DMS153 treated with DMSO at 0.1 percent for 48 hours (cell line): ENCODE data around the gene EDRF1.

Source experiments
- DNase-seq: peaks from one replicate; lab custom pipeline; 2025; ENCODE audit not compliant: unreplicated experiment; lab: John Stamatoyannopoulos, UW

Gene EDRF1

GRCh38 chr10:125761961-125762360 lies 42.5 kb downstream of the EDRF1 start:
- DNase-seq, result no peak

- no peak for DNase-seq
Measured at GRCh38 chr10:125762692-125763648, 43.5 kb downstream of the EDRF1 start.

- no peak for DNase-seq
Measured at GRCh38 chr10:125765835-125766234, 46.3 kb downstream of the EDRF1 start.

- no peak for DNase-seq
Measured at GRCh38 chr10:125766511-125766910, 47.0 kb downstream of the EDRF1 start.

- no peak for DNase-seq
Measured at GRCh38 chr10:125768219-125768855, 48.8 kb downstream of the EDRF1 start.

GRCh38 chr10:125769175-125769574 lies 49.7 kb downstream of the EDRF1 start:
- DNase-seq, result no peak

- DNase-seq, result no peak
Measured at GRCh38 chr10:125770844-125771243, 51.3 kb downstream of the EDRF1 start.

- DNase-seq, result no peak
Measured at GRCh38 chr10:125772112-125772863, 52.8 kb downstream of the EDRF1 start.

GRCh38 chr10:125772864-125773180 lies 53.3 kb downstream of the EDRF1 start:
- DNase-seq, result no peak

GRCh38 chr10:125773687-125774543 lies 54.4 kb downstream of the EDRF1 start:
- no peak for DNase-seq

- DNase-seq, result no peak
Measured at GRCh38 chr10:125774581-125775191, 55.2 kb downstream of the EDRF1 start.

GRCh38 chr10:125775491-125776106 lies 56.1 kb downstream of the EDRF1 start, which contains the start of gene MMP21:
Gene MMP21, minus strand, starts transcription at chr10:125775821. Its CDS starts 0 bp downstream, at chr10:125775821.
- DNase-seq, result no peak

GRCh38 chr10:125777806-125778205 lies 58.3 kb downstream of the EDRF1 start:
- DNase-seq, result no peak

GRCh38 chr10:125778556-125778955 lies 59.0 kb downstream of the EDRF1 start:
- DNase-seq, result no peak

- DNase-seq, result no peak
Measured at GRCh38 chr10:125779403-125780327, 60.2 kb downstream of the EDRF1 start.

GRCh38 chr10:125781374-125781773 lies 61.9 kb downstream of the EDRF1 start:
- no peak for DNase-seq

- no peak for DNase-seq
Measured at GRCh38 chr10:125782054-125782453, 62.5 kb downstream of the EDRF1 start.

GRCh38 chr10:125782616-125783015 lies 63.1 kb downstream of the EDRF1 start:
- no peak for DNase-seq

GRCh38 chr10:125783408-125783807 lies 63.9 kb downstream of the EDRF1 start:
- DNase-seq, result no peak
